RKO (cell line): ENCODE measurements around the gene GOLGA2.

ENCODE experiments used
- DNase-seq: peaks from one replicate; pipeline ENCODE4 v3.0.0-alpha.2; 2016; ENCODE audit warnings: low spot score

The GOLGA2 gene

DNA sequence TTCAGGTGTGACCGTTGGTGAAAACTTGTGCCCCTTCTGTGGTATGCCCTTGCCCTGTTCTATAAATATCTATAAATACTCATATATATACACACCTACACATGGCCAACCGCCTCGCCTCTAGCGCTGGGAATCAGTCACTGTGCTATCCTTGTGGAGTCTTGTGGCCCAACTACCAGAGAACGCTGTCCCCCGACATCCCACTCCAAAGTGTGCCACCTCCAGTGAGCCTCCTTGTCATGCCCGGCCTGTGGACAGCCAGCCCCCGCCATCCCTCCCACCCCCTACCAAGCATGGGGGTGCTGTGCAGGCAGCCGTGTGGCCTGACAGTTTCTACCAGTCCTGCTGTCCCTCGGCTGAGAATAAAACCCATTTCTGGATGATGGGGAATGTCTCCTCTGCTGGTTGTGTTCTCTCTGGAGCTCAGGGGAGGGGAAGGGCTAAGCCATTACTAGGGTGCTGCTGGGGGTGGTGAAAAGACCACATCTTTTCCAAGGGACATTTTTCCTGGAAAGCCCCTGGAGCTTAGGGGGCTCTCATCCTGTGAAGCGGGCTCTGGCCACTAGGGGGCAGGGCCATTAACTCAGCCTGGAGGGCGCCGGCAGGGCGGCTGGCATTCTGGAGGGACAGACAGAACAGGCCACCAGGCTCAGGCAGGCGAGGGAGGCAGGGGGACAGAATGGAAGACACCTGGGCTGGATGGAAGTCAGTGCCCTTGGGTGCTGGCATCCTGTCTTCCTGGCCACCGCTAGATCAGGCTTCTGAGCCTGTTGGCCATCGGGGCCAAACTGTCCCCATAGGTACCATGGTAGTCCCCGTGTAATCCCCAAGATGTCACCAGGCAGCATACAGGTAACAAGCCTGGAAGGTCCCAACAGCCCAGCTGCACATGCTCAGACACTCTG, 20.7 kb downstream of the GOLGA2 start:
- DNase-seq: peak; percentile 67

DNA sequence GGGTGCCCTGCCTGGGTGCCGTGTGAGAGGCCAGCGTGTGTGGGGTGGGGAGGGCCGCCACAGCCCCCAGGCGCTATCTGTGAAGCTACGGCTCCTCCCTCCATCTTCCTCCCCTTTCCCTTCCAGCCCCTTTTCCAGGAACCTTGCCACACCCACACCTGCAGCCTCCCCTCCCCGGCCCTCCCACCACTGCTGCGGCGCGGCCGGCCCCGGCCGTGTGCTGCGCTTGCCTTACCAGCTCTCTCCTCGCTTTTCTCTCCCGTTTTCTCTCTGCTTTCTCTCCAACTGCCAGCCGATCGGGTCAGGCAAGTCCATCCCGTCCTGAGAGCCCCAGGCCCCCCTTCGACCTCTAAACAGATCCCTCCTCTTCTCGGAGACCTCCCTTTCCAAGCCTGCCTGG, 21.4 kb downstream of the GOLGA2 start:
- DNase-seq: no peak

DNA sequence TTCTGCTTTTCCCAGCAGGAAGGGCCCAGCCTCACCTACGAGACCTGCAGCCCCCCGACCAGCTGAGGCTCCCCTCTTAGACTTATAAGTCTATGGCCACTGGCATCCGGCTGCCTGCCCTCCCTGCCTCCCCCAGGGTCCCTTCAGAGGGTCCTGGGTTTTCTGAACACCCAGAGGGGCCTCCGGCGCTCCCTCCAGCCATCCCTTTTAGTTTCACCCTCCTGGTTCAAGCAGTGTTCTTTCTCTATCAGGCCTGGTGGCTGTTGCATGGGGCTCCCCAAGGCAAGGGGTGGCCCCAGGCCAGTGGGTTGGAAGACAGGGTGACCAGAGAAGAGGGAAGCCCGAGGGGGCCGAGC, 21.8 kb downstream of the GOLGA2 start:
- no peak for DNase-seq

DNA sequence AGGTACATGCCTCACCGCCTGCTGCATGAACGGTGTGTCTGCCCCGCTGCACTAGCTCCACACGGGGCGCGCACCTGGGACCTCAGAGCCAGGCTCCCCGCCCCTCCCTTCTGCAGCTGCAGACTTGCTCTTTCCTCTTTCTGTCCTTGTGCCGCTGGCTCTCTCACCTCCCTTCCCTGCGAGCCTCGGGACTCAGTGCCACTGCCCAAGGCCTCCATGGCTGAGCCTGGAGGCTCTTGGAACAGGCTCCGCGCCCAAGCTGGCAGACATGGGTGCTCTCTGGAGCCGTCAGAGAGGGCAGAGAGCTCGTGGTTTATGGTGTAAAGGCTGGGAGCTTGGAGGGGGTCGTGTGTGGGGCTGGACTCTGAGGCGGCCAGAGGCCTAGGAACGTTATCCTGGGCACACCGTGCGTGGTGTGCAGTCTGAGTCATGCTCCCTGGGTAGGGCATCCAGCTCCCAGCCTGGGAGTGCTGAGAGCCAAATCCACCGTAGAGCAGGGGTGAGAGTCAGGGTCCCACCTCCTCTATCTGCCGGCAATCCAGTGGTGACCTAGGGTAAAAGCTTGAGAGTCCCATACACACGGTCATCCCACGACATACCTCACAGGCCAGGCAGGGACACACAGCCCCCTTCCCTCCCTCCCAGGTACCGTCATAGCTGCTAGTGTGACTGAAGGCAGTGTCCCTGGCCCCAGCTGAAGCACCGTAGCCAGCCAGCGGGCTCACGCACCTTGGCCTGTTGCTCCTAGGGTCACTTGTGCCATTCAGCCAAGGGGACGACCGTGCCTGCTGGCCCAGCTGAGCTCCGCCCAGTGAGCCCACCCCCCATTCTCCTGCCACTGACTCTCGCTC, 22.4 kb downstream of the GOLGA2 start:
- no peak for DNase-seq

DNA sequence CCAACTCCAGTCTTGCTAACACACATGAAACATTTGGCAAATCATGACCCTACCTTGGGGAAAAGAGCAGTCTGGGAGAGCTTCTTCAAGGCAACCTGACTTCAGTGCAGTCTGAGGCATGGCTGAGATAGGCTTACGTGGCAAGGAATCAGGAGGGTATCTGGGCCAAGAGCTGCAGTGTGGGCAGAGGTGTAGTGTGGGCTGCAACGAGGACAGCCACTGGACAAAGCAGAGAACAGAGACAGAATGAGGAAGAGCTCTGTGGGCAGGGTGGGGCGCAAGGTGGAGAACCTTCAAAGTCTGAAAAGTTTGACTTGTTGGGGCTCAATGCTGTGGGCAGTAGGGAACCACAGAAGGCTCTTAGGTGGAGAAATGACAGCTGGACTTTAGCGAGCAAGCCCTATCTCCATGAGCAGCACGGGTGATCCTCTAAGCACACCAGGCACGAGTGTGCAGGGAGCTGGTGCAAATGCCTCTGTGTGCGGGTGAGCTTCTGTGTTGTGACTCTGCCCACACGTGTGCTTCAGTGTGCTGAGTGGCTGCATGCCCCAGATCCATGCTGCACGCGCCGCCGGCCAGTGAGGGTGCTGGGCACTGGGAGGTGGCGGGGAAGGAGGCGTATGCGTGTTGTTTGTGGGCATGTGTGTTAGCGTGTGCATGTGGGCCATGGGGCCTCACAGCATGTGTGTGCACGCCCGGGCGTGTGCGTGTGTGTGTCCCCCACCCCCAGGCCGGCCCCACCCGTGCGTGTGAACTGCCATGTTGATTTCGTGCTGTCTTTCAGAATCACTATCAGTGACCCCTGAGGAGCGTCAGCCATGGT, 23.3 kb downstream of the GOLGA2 start:
- DNase-seq: no peak

DNA sequence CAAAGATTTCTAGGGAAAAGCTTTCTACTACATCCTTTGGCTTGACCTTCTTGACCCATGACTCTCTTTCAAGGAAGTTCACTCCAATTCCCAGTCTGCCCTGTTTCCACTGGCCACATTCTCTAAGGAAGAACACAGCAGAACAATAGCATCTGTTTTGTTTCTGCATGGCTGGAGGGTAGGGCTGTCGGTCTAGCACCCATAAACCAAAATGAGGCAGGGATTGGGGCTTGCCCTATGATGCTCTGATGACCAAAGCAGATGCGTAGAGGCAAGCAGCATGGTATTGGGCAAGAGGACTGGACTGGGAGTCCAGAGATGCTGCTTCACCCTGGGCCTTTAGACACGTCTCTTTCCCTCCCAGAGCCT, 24.1 kb downstream of the GOLGA2 start:
- peak; percentile 51 for DNase-seq

DNA sequence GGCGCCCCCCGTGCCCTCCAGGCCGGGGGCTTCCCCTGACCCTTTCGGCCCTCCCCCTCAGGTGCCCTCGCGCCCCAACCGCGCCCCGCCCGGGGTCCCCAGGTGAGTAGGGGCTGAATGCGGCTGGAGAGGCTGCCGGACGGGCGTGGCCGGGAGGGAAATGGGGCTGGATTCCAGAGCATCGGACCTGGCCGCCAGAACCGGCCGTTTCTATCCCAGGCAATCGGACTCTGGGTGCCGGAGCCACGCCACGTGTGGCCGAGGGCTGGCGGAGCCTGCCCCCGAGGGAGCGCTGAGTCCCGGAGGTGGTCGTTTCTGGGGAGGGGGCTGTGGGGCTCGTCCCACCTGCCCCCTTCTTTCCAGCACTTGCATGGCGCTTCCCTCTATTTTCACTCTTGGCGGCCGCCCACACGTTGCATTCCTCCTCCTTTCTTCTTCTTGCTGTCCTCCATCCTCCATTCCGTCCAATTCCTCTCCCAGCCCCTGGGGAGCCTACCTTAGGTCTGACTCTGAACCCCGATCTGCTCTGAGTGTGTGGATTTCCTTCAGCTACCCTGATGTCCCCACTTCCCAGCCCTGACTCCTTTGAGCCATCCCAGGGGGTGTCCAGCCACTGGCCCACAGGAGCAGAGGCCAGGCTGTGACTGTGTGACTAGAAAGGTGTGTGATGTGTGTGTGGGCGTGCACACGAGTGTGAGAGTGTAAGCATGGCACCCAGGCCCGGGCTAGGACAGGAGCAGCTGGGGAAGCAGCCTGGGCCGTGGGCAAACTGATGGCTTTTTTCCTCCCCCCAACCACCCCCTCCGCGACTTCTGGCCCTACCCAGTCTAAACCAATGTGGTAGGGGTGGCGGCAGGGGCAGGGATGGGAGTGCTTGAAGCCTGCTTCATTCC, 24.7 kb downstream of the GOLGA2 start:
- no peak for DNase-seq

DNA sequence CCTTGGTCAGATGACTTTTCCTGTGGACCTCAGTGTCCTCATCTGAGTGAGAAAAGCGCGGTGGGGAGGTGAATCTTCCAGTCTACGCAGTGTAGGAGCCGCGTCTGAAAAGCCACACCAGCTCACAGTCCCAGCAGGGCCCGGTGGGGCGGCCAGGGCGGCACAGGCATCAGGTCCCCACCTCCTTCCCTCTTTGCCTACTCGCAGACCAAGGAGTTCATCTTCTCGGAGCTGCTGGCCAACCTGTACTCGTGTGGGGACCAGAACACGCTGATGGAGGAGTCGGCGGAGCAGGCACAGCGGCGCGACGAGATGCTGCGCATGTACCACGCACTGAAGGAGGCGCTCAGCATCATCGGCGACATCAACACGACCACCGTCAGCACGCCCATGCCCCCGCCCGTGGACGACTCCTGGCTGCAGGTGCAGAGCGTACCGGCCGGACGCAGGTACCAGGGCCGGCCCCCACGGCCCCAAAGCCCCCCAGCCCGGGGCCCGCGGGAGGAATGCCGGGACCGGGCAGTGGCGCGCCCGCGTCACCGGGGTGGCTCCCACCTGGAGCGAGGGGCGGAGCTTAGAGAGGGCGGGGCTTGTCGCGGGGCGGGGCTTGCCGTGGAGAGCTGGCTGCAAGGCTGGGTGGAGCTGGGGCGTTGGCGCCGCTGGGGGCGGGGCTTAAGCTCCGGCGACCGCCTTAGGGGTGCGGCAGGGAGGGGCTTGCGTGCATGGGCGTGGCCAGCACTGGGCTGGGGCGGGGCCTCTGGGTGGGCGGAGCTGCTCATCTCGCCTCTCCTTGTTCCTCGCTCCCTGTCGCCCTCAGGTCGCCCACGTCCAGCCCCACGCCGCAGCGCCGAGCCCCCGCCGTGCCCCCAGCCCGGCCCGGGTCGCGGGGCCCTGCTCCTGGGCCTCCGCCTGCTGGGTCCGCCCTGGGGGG, 25.6 kb downstream of the GOLGA2 start:
- DNase-seq: peak; percentile 79

DNA sequence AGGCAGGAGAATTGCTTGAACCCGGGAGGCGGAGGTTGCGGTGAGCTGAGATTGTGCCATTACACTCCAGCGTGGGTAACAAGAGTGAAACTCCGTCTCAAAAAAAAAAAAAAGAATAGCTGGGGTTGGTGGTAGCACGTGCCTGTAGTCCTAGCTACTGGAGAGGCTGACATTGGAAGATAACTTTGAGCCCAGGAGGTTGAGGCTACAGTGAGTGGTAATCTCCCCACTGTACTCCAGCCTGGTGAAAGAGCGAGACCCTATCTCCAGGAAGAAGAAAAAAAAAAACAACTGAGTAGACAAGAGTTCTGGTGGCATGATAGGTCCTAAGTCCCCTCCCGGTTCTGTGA, 26.3 kb downstream of the GOLGA2 start:
- no peak for DNase-seq

DNA sequence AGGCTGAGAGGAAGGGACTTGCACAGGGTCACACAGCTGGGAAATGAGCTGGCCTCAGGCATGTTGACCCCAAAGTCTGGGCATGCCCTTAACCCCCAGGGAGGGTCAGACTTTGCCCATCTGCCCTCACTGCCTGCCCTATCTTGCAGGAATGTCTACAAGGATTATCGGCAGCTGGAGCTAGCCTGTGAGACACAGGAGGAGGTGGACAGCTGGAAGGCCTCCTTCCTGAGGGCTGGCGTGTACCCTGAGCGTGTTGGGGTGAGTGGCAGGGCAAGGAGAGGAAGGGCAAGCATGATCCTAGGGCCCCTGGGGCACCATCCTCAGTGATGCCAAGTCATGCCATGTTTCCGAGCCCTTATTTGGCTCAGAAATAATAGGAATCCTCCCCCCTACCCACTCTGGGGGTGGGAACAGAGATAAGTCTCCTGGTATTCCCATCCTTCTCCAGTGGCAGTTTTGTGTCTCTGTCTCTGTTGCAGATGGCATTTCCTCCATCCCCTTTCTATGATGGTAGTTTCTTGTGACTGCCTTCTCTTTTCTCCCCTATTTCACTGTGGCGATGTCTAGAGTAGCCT, 28.5 kb downstream of the GOLGA2 start:
- DNase-seq: no peak

DNA sequence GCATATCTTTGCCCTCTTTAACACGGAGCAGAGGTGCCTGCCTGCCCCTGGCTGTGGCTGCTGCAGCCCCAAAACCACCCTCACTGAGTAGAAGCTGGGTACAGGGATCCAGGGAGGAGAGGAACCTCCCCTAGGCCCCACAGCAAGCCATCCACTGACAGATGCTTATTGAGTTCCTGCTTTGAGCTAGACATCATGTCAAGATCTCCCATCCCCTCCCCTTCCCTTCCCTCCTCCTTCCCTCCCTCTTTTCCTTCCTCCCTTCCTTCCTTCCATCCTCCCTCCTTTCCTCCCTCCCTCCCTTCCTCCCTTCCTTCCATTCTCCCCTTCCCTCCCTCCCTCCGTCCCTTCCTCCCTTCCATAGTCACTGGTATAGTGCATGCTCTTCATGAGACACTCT, 29.3 kb downstream of the GOLGA2 start:
- no peak for DNase-seq

DNA sequence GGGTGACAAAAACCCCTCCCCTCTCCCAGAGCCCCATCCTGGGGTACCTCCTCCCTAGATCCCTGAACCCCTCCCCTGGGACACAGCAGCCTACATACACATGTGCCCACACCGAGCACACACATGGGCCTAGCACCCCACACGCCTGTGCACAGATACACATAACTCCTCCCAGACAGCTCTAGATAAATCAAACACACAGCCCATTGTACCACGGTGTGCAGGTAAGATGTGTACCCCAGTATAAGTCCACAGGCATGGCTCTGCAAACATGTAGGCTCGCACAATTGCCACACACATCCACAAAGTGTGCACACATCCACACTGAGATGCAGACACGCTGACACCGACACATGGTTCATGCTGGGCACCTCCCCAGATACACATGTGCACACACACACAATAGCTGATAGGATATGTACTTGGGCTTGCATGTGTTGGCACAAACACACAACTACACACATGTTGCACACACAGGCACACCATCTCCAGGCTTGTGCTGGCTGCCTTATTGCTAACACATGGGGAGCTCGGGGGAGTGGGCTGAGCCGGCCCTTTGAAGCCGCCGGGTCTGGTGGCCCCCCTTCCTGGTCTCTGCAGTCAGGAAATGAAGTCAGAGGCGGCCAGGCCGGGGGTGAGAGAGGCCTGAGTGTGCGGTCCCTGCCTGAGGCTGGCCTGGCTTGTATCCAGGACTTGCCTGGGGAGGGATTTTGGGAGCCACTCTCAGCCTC, 30.2 kb downstream of the GOLGA2 start:
- DNase-seq: peak; percentile 57

DNA sequence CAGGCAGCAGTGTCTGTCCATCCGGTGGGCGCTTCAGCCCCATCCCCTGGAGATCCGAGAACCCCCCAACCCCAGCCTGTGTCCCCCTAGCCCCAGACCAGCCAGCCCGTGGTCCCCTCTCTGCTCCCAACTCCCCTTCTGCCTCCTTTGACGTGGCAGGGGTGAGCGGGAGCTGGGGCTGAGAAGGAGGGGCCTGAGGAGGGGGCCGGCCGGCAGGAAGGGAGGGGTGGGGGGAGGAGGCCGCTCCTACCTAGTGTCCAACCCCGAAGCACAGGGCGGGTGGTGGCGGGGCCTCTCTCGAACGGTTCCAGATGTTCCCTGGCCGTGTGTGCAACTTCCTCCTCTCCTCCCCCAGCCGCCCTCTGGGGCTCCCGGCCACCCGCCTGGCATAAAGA, 31.0 kb downstream of the GOLGA2 start:
- no peak for DNase-seq

DNA sequence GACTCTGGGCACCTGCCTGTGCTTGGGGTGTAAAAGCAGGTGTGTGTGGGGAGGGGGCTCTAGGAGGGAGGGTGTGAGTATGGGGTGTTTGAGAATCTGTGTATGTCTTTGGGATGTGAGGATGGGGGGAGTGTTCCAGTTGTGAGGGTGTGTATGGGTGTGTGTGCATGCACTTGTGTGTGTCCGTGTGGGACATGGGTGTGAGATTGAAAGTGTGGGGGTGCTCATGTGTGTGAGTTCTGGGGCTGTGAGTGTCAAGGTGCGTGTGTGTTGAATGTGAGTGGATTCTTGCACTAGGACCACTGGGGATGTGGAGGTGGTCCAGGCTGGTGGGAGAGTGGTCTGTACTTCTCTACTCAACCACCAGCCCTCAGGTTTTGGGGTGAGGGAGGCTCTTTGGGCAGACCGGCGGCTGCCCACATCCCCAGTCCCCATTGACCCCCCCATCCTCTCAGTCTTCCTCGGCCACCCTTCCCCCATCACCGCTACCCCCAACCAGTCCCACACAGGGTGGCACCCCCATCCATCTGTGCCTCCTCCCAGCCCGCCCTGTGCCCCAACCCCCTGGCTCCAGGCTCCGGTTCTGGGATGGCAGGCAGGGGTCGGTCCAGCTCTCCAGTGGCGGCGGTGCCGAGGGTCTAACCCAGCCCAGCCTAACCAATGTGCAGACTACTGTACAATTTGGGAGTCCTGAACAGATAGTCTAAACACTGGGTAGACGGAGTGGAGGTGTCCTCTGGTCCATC, 31.5 kb downstream of the GOLGA2 start:
- no peak for DNase-seq

DNA sequence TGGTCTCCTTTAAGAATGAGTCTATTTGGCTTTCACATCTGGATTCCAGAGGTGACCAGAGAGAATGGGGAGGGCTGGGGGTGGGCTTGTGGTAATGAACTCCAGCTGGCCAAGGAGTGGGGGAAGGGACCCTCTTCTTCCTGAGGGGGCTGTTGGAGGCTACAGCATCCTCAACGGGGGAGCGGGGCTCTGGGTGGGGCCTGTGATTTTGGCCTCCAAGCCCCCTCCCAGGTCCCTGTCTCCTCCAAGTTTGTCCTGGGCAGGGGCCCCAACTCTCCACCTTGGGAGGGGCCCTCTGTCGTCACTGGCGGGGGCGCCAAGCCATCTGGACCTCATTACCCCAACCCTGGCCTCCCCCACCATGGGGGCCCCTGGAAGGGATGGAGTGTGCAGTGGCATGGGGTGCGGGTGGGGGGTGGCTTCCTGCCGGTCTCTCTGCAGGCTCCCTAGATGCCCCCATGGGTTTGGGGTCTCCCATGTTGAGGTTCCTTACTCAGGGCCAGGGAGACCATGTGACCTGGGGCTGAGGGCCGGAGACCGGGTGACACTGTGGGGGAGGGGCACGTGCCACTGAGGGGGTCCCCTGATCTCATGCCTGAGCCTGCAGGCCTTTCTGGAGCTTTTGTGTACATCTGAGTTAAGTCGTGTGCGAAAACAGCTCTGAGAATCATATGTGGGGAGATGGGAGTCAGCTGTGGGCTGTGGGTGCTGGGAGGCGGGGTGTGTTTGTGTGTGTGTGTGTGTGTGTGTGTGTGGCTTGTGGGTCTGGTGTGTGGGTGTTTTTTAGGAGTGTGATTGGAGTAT, 32.4 kb downstream of the GOLGA2 start:
- DNase-seq: no peak

DNA sequence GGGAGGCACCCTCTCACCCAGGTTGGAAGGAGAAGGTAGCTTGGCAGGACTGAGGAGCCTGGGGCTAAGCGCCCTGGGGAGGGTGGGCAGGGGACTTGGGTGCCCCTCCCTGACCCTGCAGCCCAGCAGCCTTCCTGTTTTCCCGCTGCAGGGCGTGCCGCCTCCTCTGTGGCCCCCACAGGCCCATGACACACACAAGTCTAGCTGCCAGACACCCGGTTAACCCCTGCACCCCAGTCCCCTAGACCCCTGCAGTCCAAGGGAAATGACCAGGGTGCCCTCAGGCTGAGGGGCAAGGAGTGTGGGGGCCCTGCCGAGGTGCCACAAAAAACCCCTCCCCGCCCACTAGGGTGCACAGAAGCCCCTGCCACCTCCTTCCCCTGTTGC, 33.0 kb downstream of the GOLGA2 start:
- DNase-seq: no peak

DNA sequence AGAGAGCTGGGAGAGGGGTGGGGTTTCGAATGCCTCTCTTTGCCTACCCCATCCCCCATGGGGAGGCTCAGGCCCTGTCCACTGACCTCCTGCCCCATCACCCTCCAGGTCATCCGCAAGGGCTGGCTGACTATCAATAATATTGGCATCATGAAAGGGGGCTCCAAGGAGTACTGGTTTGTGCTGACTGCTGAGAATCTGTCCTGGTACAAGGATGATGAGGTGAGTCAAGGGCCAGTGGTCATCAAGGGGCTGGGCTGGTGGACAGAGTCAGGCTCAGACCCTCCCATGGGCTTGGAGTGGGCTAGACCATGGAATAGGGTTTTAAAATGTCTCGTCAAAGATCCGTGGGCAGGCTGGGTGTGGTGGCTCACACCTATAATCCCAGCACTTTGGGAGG, 33.7 kb downstream of the GOLGA2 start:
- DNase-seq: no peak
